Heart right ventricle (tissue), 16 donors: ENCODE results near the gene AIP. TPM values are rescaled to one million over a fixed set of nuclear protein-coding genes. Genes with fewer than 3 reads are reported as not detected.

ENCODE experiments used
- ATAC-seq, 8 donors: fragments of 200-7000 bp; cut with Tn5 transposase; one replicate each; pipeline ENCODE4 v1.9.1; 2020; ENCODE audit warnings: mild to moderate bottlenecking in 8 of 8, moderate library complexity in 8 of 8, moderate number of reproducible peaks in 1 of 8
- DNase-seq, 2 donors: peaks; one replicate each; pipeline ENCODE4 v3.0.0-alpha.2; 2020
- H3K27ac ChIP-seq, 10 donors: fragments of 200-600 bp; sonication (generic) in 2 of 10; one replicate each; pipeline versions ENCODE4 v1.5.0 to v1.8.0; 2020 to 2022; ENCODE audit warnings: mild to moderate bottlenecking in 3 of 10
- H3K27me3 ChIP-seq, 7 donors: fragments of 200-600 bp; one replicate each; pipeline ENCODE4 v1.8.0; 2021 to 2022; ENCODE audit warnings: mild to moderate bottlenecking in 2 of 7
- H3K36me3 ChIP-seq, 9 donors: fragments of 200-600 bp; sonication (generic) in 1 of 9; one replicate each; pipeline versions ENCODE4 v1.5.0 to v1.8.0; 2020 to 2022; ENCODE audit warnings: mild to moderate bottlenecking in 2 of 9
- H3K4me1 ChIP-seq, 9 donors: fragments of 200-600 bp; sonication (generic) in 1 of 9; one replicate each; pipeline versions ENCODE4 v1.5.0 to v1.8.0; 2020 to 2022; ENCODE audit warnings: mild to moderate bottlenecking in 4 of 9
- H3K4me3 ChIP-seq, 10 donors: fragments of 200-600 bp; sonication (generic) in 2 of 10; one replicate each; pipeline versions ENCODE4 v1.5.0 to v1.8.0; 2020 to 2022; ENCODE audit warnings: mild to moderate bottlenecking in 7 of 10, moderate library complexity in 2 of 10
- H3K9me3 ChIP-seq, 11 donors: fragments of 200-600 bp in 10 of 11; sonication (generic) in 2 of 11; one replicate each; pipeline versions ENCODE4 v1.5.0 to v1.8.0; 2013 to 2022; ENCODE audit warnings: mild to moderate bottlenecking in 2 of 11, control low read depth in 1 of 11, moderate library complexity in 1 of 11
- CTCF ChIP-seq, 9 donors: fragments of 200-600 bp; sonication (generic) in 2 of 9; IDR thresholded peaks; one replicate each; pipeline versions ENCODE4 v1.5.0 to v1.8.0; 2021 to 2022; ENCODE audit warnings: antibody characterized with exemption in 9 of 9, mild to moderate bottlenecking in 5 of 9, moderate library complexity in 1 of 9
- WGBS, 2 donors: extraction: QIAGEN DNeasy Blood & Tissue Kit; methylation state at CpG; one replicate each; pipeline ENCODE4 v1.1.7; 2013; ENCODE audit warnings: inconsistent platforms in 1 of 2; 5-methylcytosine and 5-hydroxymethylcytosine counted together
- intact Hi-C, 10 donors: fragments of 100-400 bp; cut with DNase I; formaldehyde crosslinking; loops; one replicate each; pipeline versions ENCODE4 v1.11.1 to v1.14.2; 2022
- polyA plus RNA-seq, 2 donors: library from polyadenylated mRNA; stranded (reverse); fragments of 200-250 nt; gene quantifications; one replicate each; pipeline ENCODE4 v1.2.3, GENCODE V29; 2013
- total RNA-seq, 10 donors: library from RNA; stranded (reverse); fragmentation: NEBNext Ultra II Directional in 3 of 10; extraction: Animal tissue kit (Norgen Biotek cat#: 25700) in 3 of 10; gene quantifications; one replicate each; pipeline versions ENCODE4 v1.2.1 to v1.2.4, GENCODE V29; 2021 to 2023
- donor health status: Arrhythmogenic right ventricular cardiomyopathy.
- donor health status: ischemic (EF 13 %, LVEDD 7.1; RV severe dilation, severe dysfunction).
- donor health status: healthy with polysubstance abuse.
- donor health status: DM: no; HTN: yes; CAD: no.
- donor health status: DM: no; HTN: no; CAD: no.
- donor health status: ischemic (EF 25% LVEDD 6.9; RV normal size, moderate dysfunction).
- donor health status: ischemic (EF 25% LVEDD 5.7; RV mildly dilated, moderate dysfunction).
- donor health status: healthy.
- donor health status: DM: yes; HTN: yes; CAD: no.
- donor health status: Ischemic cardiomyopathy.
- donor health status: ischemic (EF 35%, LVEDD 5.7; RV mildly dilated, moderate dysfunction).
- donor health status: nonischemic (EF 11% LVEDD 7.7; RV severe dilation, severe dysfunction).
- donor health status: DM: yes; HTN: yes; CAD: no.
- donor health status: PGD.
- donor health status: ischemic (EF 29% LVEDD 5.4; RV normal size, mild dysfunction).
- donor health status: nonischemic (EF 23%, LVEDD 6.1; RV moderate dilation, normal function).

AIP gene
- total and polyA plus RNA-seq, 12 donors, result 37.5 to 104 (median 52.3) TPM

GRCh38 chr11:67435031-67435726, 47.6 kb upstream of the AIP start:
- peak overlapping the region in 1 of 10 donors; percentile 59 for H3K4me3 ChIP-seq
- 87 to 88% methylated on average over 23 to 26 of the region's 26 CpGs for WGBS, 2 donors

GRCh38 chr11:67435727-67436458, 46.9 kb upstream of the AIP start:
- ATAC-seq (no peak), DNase-seq (no peak)
- Histone ChIP-seq H3K27ac (peak overlapping the region in 6 of 10 donors; percentile 4 to 93 (median 51)), H3K4me3 (peak overlapping the region in 2 of 10 donors; percentile 3 to 59), H3K4me1 (peaks cover 1 to 44% (median 24%) of the 10 kb centered on the region in 9 donors), H3K9me3 (no peaks in the 10 kb centered on the region), H3K27me3 (no peaks in the 10 kb centered on the region), H3K36me3 (peaks cover 0 to 92% (median 28%) of the 10 kb centered on the region in 9 donors)
- 85 to 91% methylated on average over 38 of the region's 38 CpGs for WGBS, 2 donors
- intact Hi-C loops, result no loop called here
- no peak for TF ChIP-seq CTCF (IDR thresholded peaks at IDR 0.05)

More at GRCh38 chr11:67435031-67435726, 47.6 kb upstream of the AIP start:
- Histone ChIP-seq H3K27me3 (no peaks in the 10 kb centered on the region), H3K4me1 (peaks cover 0 to 36% (median 20%) of the 10 kb centered on the region in 9 donors), H3K36me3 (peaks cover 0 to 92% (median 28%) of the 10 kb centered on the region in 9 donors), H3K9me3 (no peaks in the 10 kb centered on the region), H3K27ac (peak overlapping the region in 3 of 10 donors; percentile 4 to 93 (median 53))
- no peak for TF ChIP-seq CTCF (IDR thresholded peaks at IDR 0.05)
- no peak for ATAC-seq
- intact Hi-C loops, result no loop called here
- DNase-seq, result no peak

GRCh38 chr11:67436459-67437081, 46.3 kb upstream of the AIP start:
- Histone ChIP-seq H3K4me3 (peak overlapping the region in 2 of 10 donors; percentile 3 to 59), H3K27me3 (no peaks in the 10 kb centered on the region), H3K4me1 (peaks cover 4 to 47% (median 28%) of the 10 kb centered on the region in 9 donors), H3K9me3 (no peaks in the 10 kb centered on the region), H3K27ac (peak overlapping the region in 4 of 10 donors; percentile 47 to 93 (median 54)), H3K36me3 (peaks cover 0 to 92% (median 30%) of the 10 kb centered on the region in 9 donors)
- DNase-seq (no peak), ATAC-seq (no peak)
- TF ChIP-seq CTCF (IDR thresholded peaks at IDR 0.05), result no peak
- WGBS, 2 donors, result 56 to 57% methylated on average over 6 of the region's 6 CpGs
- intact Hi-C loops, result no loop called here
